ENCODE results near the gene KRTAP20-2.

DNA sequence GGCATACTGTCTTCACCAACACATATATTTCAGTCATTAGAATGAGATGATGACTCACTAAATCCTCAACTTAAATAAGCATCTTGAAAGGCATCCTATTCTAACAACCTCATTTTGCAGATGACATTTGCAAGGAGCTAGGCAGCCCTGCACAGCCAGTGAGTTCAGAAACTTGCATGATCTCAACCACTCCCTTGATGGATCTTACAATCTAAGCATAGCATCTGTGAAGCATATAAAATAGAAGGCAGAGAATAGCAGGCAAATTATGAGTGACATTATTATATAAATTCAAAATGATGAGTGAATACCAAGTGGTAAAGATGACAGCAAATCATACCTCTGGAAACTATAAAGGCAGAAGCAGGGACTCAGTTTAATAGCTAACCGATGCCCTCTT lies 39.3 kb downstream of the KRTAP20-2 start:
- TF ChIP-seq, protein P1, sequence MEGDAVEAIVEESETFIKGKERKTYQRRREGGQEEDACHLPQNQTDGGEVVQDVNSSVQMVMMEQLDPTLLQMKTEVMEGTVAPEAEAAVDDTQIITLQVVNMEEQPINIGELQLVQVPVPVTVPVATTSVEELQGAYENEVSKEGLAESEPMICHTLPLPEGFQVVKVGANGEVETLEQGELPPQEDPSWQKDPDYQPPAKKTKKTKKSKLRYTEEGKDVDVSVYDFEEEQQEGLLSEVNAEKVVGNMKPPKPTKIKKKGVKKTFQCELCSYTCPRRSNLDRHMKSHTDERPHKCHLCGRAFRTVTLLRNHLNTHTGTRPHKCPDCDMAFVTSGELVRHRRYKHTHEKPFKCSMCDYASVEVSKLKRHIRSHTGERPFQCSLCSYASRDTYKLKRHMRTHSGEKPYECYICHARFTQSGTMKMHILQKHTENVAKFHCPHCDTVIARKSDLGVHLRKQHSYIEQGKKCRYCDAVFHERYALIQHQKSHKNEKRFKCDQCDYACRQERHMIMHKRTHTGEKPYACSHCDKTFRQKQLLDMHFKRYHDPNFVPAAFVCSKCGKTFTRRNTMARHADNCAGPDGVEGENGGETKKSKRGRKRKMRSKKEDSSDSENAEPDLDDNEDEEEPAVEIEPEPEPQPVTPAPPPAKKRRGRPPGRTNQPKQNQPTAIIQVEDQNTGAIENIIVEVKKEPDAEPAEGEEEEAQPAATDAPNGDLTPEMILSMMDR (IDR thresholded peaks at IDR 0.05) = no peak
- TF ChIP-seq POLR2A (IDR thresholded peaks at IDR 0.05) = no peak
